DMS79 treated with DMSO at 0.1 percent for 48 hours (cell line): ENCODE data around the gene FHIT.

Experiments
- DNase-seq: peaks from one replicate; lab custom pipeline; 2025; lab: John Stamatoyannopoulos, UW

Gene FHIT

GRCh38 chr3:60325610-60326170 is 925.6 kb downstream of the FHIT start:
- no peak for DNase-seq

GRCh38 chr3:60323651-60324050 is 927.6 kb downstream of the FHIT start:
- no peak for DNase-seq

- DNase-seq = no peak
These were observed 928.1 kb downstream of the FHIT start for GRCh38 chr3:60323180-60323579.

- DNase-seq = no peak
These were observed 928.9 kb downstream of the FHIT start for GRCh38 chr3:60322298-60322856.

- no peak for DNase-seq
These were observed 931.9 kb downstream of the FHIT start for GRCh38 chr3:60319179-60319858.

- no peak for DNase-seq
These were observed 935.0 kb downstream of the FHIT start for GRCh38 chr3:60316121-60316797.

GRCh38 chr3:60313951-60314461 is 937.2 kb downstream of the FHIT start:
- DNase-seq = no peak

GRCh38 chr3:60313231-60313798 is 937.9 kb downstream of the FHIT start:
- DNase-seq = no peak

GRCh38 chr3:60309539-60310268 is 941.5 kb downstream of the FHIT start:
- peak; percentile 6 for DNase-seq

GRCh38 chr3:60308808-60309207 is 942.4 kb downstream of the FHIT start:
- no peak for DNase-seq

GRCh38 chr3:60307562-60308199 is 943.6 kb downstream of the FHIT start:
- no peak for DNase-seq

GRCh38 chr3:60304112-60304511 is 947.1 kb downstream of the FHIT start:
- DNase-seq = no peak

GRCh38 chr3:60303160-60303559 is 948.1 kb downstream of the FHIT start:
- no peak for DNase-seq

GRCh38 chr3:60301142-60301541 is 950.1 kb downstream of the FHIT start:
- no peak for DNase-seq

- DNase-seq = no peak
These were observed 953.1 kb downstream of the FHIT start for GRCh38 chr3:60298141-60298540.

- DNase-seq = peak; percentile 62
These were observed 957.1 kb downstream of the FHIT start for GRCh38 chr3:60294181-60294580.

GRCh38 chr3:60291115-60291514 is 960.1 kb downstream of the FHIT start:
- no peak for DNase-seq

- DNase-seq = no peak
These were observed 961.1 kb downstream of the FHIT start for GRCh38 chr3:60290122-60290492.

GRCh38 chr3:60289341-60290121 is 961.7 kb downstream of the FHIT start:
- DNase-seq = no peak

- peak; percentile 58 for DNase-seq
These were observed 968.4 kb downstream of the FHIT start for GRCh38 chr3:60282866-60283265.

GRCh38 chr3:60281970-60282369 is 969.3 kb downstream of the FHIT start:
- no peak for DNase-seq
